NCI-H2196 treated with DMSO at 0.1 percent for 48 hours (cell line): ENCODE measurements around the gene SELENOO.

Experiments used
- DNase-seq: peaks from one replicate; lab custom pipeline; 2025; ENCODE audit not compliant: unreplicated experiment; lab: John Stamatoyannopoulos, UW

SELENOO gene

GRCh38 chr22:50232481-50233151 lies 31.8 kb downstream of the SELENOO start:
- DNase-seq = no peak

- no peak for DNase-seq
Measured at GRCh38 chr22:50233223-50233622, 32.4 kb downstream of the SELENOO start.

GRCh38 chr22:50236731-50237409 lies 36.1 kb downstream of the SELENOO start:
- no peak for DNase-seq

GRCh38 chr22:50238755-50239154 lies 37.9 kb downstream of the SELENOO start:
- DNase-seq = no peak

GRCh38 chr22:50242406-50242949 lies 41.7 kb downstream of the SELENOO start:
- DNase-seq = no peak

GRCh38 chr22:50243685-50244419 lies 43.0 kb downstream of the SELENOO start:
- no peak for DNase-seq

GRCh38 chr22:50244420-50245213 lies 43.8 kb downstream of the SELENOO start, which contains the start of gene TUBGCP6:
Gene TUBGCP6, minus strand, starts transcription at chr22:50245023. Its CDS starts 564 bp downstream, at chr22:50244459.
- DNase-seq = peak; percentile 28

GRCh38 chr22:50245214-50246072 lies 44.6 kb downstream of the SELENOO start:
- DNase-seq = no peak

GRCh38 chr22:50246242-50247175 lies 45.7 kb downstream of the SELENOO start:
- DNase-seq = no peak

- peak; percentile 61 for DNase-seq
Measured at GRCh38 chr22:50247748-50248147, 46.9 kb downstream of the SELENOO start.

GRCh38 chr22:50248196-50249081 lies 47.6 kb downstream of the SELENOO start:
- DNase-seq = no peak

GRCh38 chr22:50249341-50250248 lies 48.8 kb downstream of the SELENOO start:
- DNase-seq = no peak

GRCh38 chr22:50250249-50250554 lies 49.4 kb downstream of the SELENOO start:
- no peak for DNase-seq

GRCh38 chr22:50250555-50251476 lies 50.0 kb downstream of the SELENOO start, which contains the start of gene HDAC10:
Gene HDAC10, minus strand, starts transcription at chr22:50251265. Its CDS starts 233 bp downstream, at chr22:50251032.
- DNase-seq = no peak

- DNase-seq = no peak
Measured at GRCh38 chr22:50251477-50252081, 50.8 kb downstream of the SELENOO start.
